Measurements from ENCODE around the gene PIGS.

Gene PIGS

DNA sequence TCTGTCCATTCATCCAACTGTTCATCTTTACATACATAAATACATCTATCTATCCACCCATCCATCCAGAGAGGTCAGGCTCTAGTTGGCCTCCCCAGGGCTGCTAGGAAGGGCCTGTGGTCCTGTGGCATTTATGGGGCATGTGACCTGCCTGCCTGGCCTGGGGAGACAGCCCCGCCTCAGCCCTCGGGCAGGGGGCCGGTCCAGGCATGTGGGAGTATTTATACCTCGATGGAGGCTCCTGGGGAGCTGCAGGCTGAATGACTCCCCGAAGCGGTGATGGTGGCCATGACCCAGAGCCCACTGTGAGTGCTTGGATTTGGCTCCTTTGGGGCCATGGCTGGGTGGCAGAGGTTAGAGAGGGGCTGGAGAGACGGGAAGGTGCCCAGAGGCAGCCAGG, 57.8 kb downstream of the PIGS start:
- Histone ChIP-seq H3K9me3 (ENCODE audit: low read length) (no peaks in the 10 kb centered on the region), H3K27me3 (ENCODE audit: insufficient read depth, low read length) (peaks cover 31% of the 10 kb centered on the region), H3K4me1 (ENCODE audit: insufficient read depth, low read length) (no peaks in the 10 kb centered on the region), H3K36me3 (ENCODE audit: insufficient read depth, low read length) (no peaks in the 10 kb centered on the region), H2AFZ (ENCODE audit: low read depth, low read length) (no peak overlapping the region), H3K4me3 (ENCODE audit: low read length) (no peak overlapping the region)

DNA sequence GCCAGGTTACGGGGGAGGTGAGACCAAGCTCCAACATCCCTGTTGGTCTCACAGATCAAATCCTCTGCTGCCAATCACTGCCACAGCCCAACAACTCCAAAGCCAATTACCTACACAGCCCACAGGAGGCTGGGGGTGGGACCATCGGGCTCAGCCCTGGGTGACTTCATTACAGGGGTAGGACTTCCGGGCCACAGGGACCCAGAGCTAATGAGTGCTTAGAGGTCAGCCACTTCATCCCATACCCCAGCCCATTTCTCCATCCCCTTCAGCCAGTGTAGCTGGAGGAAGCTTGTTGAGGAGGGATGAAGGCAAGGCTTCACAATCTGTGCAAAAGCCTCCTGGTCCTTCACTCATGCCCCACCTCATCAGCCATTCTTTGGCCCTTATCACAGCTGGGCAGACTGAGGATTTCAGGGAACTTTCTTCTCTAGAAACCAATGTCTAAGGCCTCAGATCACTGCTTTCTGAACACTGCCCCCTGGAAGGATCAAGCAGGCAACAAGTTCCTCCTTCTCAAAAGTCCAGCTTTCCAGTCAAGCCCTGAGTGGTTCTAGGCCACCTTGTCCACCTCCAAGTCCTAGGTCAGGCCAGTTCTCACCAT, 59.4 kb downstream of the PIGS start:
- H3K27me3 ChIP-seq (ENCODE audit: insufficient read depth, low read length) = peaks cover 43% of the 10 kb centered on the region
- H3K4me1 ChIP-seq (ENCODE audit: insufficient read depth, low read length) = no peaks in the 10 kb centered on the region
- no peak overlapping the region for H3K4me3 ChIP-seq (ENCODE audit: low read length)
- no peaks in the 10 kb centered on the region for H3K36me3 ChIP-seq (ENCODE audit: insufficient read depth, low read length)
- no peaks in the 10 kb centered on the region for H3K9me3 ChIP-seq (ENCODE audit: low read length)
- no peak overlapping the region for H2AFZ ChIP-seq (ENCODE audit: low read depth, low read length)

DNA sequence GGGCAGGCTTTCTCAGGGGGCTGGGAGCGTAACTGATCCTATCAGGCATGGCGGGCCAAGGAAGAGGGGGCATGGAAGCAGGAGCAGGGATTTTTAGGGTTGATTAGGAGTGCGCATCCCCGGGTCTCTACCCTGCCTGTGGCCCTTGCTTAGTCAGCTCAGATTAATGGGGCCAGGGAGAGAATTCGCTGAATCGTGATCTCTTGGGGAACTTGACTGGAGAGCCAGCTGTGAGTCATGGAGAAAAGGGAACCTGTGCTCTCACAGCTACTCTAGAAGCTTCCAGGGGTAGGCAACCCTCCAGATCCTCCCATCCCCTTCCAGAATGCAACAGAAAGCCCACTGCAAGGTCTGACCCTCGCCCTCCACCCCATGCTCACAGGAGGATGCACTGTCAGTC, 61.5 kb downstream of the PIGS start:
- H3K27me3 ChIP-seq (ENCODE audit: insufficient read depth, low read length) = peaks cover 57% of the 10 kb centered on the region
- H3K4me3 ChIP-seq (ENCODE audit: low read length) = no peak overlapping the region
- no peaks in the 10 kb centered on the region for H3K4me1 ChIP-seq (ENCODE audit: insufficient read depth, low read length)
- no peak overlapping the region for H2AFZ ChIP-seq (ENCODE audit: low read depth, low read length)
- H3K9me3 ChIP-seq (ENCODE audit: low read length) = no peaks in the 10 kb centered on the region
- no peaks in the 10 kb centered on the region for H3K36me3 ChIP-seq (ENCODE audit: insufficient read depth, low read length)

DNA sequence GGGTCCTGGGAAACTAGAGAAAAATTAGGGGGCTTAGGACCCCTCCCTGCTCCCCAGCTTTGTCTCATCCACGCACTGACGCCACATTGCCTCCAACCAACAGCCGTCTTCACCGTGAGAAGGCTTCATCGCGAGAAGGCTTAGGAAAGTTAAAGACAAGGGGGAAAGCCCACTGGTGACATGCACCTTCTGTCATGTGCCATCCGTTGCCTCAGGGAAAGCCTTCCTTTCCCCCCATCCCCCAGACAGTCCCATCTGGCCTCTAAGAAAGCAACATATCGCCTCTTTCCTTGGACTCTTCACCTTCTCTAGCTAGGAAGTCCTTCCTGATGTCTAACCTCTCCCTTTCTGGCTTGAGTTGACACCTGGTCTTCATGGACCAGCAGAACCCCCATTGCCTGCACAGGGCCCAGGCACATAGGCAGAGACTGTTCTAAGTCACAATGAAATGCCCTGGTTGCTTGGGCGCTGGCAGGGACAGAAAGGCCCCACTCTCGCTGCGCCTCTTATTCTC, 63.1 kb downstream of the PIGS start:
- no peak overlapping the region for H3K4me3 ChIP-seq (ENCODE audit: low read length)
- H3K4me1 ChIP-seq (ENCODE audit: insufficient read depth, low read length) = no peaks in the 10 kb centered on the region
- no peaks in the 10 kb centered on the region for H3K36me3 ChIP-seq (ENCODE audit: insufficient read depth, low read length)
- H3K9me3 ChIP-seq (ENCODE audit: low read length) = no peaks in the 10 kb centered on the region
- H2AFZ ChIP-seq (ENCODE audit: low read depth, low read length) = no peak overlapping the region
- peaks cover 57% of the 10 kb centered on the region for H3K27me3 ChIP-seq (ENCODE audit: insufficient read depth, low read length)

DNA sequence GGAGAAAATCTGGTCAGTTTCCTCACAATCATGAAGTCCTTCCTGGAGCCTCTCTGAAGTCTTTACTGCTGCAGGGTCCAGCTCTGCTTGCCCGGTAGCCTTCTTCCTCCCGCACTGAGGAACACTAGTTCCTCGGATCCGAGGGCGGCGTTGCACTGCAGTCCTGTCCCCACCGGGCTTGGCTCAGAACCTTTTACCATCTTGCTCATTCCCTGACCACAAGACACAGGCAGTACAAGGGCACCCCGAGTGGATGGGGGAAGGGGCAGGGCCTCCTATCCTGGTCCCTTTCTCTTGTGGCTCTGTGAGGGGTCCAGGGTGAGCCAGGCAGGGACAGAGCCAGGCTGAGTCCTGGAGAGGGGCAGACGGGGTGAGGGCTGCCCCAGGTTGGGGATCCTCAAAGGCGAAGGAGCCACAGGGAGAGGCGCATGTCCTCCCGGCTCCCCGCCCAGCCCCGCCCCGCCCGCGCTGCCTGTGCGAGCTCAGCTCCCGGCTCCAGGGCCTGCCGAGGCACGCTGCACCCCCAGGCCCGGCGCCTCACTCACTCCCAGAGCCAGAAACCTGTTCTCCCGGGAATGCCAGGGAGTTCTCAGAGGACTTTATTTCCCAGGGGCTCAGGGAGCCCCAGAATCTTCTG, 63.6 kb downstream of the PIGS start:
- H3K4me1 ChIP-seq (ENCODE audit: insufficient read depth, low read length) = no peaks in the 10 kb centered on the region
- no peak overlapping the region for H2AFZ ChIP-seq (ENCODE audit: low read depth, low read length)
- H3K9me3 ChIP-seq (ENCODE audit: low read length) = no peaks in the 10 kb centered on the region
- H3K36me3 ChIP-seq (ENCODE audit: insufficient read depth, low read length) = no peaks in the 10 kb centered on the region
- H3K27me3 ChIP-seq (ENCODE audit: insufficient read depth, low read length) = peaks cover 56% of the 10 kb centered on the region
- H3K4me3 ChIP-seq (ENCODE audit: low read length) = no peak overlapping the region

DNA sequence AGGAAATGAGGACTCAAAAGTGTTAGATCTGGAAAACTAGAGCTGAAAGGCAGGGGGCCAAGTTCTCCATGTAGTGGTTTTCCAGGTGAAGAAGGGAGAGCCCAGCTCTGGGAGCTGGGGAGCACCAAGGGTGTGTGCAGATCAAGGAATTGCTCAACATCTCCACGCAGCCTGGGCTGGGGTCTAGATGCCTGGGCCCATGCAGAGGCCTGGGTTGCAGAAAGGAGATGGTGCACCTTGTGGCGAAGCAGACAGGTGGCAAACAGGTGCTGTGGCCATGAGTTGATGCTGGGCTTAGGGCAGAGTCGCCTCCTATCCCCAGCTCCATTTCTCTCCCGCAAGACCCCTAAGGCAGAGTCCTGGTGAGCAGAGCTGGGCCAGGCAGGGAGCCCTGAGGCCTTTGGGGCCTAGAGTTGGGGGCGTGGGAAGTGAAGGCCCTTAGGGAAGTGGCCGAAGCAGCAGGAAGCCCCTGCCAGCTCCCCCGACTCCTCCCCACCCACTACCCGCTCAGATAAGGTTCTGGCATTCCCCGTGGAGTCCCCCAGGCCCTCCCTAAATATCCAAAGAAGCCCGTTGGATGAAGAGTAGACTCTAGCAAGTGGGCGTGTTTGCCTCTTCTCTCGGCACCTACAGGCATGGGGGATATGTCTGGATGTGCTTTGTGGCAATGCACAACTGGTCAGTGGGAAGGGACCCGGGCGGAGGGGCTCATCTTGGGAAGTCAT, 64.4 kb downstream of the PIGS start:
- no peaks in the 10 kb centered on the region for H3K36me3 ChIP-seq (ENCODE audit: insufficient read depth, low read length)
- H3K4me3 ChIP-seq (ENCODE audit: low read length) = no peak overlapping the region
- peaks cover 50% of the 10 kb centered on the region for H3K27me3 ChIP-seq (ENCODE audit: insufficient read depth, low read length)
- H2AFZ ChIP-seq (ENCODE audit: low read depth, low read length) = no peak overlapping the region
- H3K4me1 ChIP-seq (ENCODE audit: insufficient read depth, low read length) = no peaks in the 10 kb centered on the region
- no peaks in the 10 kb centered on the region for H3K9me3 ChIP-seq (ENCODE audit: low read length)

DNA sequence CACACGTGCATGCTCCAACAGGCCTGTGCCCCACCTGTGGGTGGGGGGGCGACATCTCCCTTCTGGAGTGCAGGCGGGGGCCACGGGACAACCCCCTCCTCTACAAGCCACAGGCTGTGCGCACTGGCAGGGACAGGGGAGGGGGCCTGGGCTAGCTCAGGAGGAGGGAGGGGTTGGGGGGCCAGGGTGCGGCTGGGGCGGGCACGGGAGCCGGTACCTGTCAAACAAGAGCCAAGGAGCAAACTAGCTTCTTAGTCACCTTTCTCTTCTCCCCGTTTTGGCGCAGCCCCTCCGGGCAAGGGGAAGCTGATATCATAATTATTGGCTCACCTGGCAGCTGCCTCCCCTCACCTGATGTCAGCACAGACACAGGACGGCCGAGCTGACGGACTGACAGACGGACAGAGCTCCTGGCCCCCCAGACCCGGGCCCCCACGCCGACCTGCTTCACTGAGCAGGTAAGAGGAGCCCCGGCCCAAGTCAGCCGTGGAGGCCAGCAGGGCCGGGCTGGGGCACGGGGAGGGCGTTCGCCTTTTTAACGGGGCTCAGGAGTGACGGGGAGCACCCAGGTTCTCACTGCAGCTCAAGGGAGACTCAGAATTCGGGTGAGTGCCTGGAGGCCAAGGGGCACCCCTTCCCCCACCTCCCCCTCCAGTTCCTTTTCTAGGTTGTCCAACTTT, 65.2 kb downstream of the PIGS start, which contains the start of gene FOXN1:
TSS of gene FOXN1 (plus strand) at position 363 of the 680 bp plus-strand sequence. CDS start 17,622 bp downstream, outside the sequence.
- Histone ChIP-seq H3K4me3 (ENCODE audit: low read length) (no peak within 1 kb of the TSS), H3K4me1 (ENCODE audit: insufficient read depth, low read length) (no peaks in the 10 kb centered on the region), H2AFZ (ENCODE audit: low read depth, low read length) (no peak within 1 kb of the TSS), H3K9me3 (ENCODE audit: low read length) (no peaks in the 10 kb centered on the region), H3K27me3 (ENCODE audit: insufficient read depth, low read length) (peaks cover 42% of the 10 kb centered on the region), H3K36me3 (ENCODE audit: insufficient read depth, low read length) (no peaks in the 10 kb centered on the region)

DNA sequence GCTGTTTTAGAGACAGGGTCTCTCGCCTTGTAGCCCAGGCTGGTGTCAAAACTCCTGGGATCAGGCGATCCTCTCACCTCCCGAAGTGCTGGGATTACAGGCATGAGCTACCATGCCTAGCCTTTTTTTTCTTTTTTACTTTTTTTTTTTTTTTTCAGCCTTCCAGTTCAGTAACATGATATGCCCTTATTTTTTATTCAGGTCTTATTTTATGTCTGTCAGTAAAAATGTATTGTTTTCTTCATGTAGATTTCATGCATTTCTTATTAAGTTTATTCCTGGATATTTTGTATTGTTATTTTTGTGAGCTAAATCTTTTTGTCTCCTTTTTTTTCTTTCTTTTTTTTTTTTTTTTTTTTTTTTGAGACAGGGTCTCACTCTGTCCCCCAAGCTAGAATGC, 67.9 kb downstream of the PIGS start:
- Histone ChIP-seq H3K4me3 (ENCODE audit: low read length) (no peak overlapping the region), H3K27me3 (ENCODE audit: insufficient read depth, low read length) (peaks cover 29% of the 10 kb centered on the region), H3K4me1 (ENCODE audit: insufficient read depth, low read length) (no peaks in the 10 kb centered on the region), H3K36me3 (ENCODE audit: insufficient read depth, low read length) (no peaks in the 10 kb centered on the region), H3K9me3 (ENCODE audit: low read length) (no peaks in the 10 kb centered on the region), H2AFZ (ENCODE audit: low read depth, low read length) (no peak overlapping the region)

All from neuron (in vitro differentiated cells).